Heart right ventricle (tissue), 16 donors: ENCODE results near the gene CROT. TPM values are rescaled to one million over a fixed set of nuclear protein-coding genes. Genes with fewer than 3 reads are reported as not detected.
"Not testable (repeated sequence)": the region's sequence is repeated elsewhere in the genome, so short reads cannot be mapped to it uniquely, and the experiment has no call there.

Source experiments
- ATAC-seq, 8 donors: fragments of 200-7000 bp; cut with Tn5 transposase; one replicate each; pipeline ENCODE4 v1.9.1; 2020; ENCODE audit warnings: mild to moderate bottlenecking in 8 of 8, moderate library complexity in 8 of 8, moderate number of reproducible peaks in 1 of 8
- DNase-seq, 2 donors: peaks; one replicate each; pipeline ENCODE4 v3.0.0-alpha.2; 2020
- H3K27ac ChIP-seq, 10 donors: fragments of 200-600 bp; sonication (generic) in 2 of 10; one replicate each; pipeline versions ENCODE4 v1.5.0 to v1.8.0; 2020 to 2022; ENCODE audit warnings: mild to moderate bottlenecking in 3 of 10
- H3K27me3 ChIP-seq, 7 donors: fragments of 200-600 bp; one replicate each; pipeline ENCODE4 v1.8.0; 2021 to 2022; ENCODE audit warnings: mild to moderate bottlenecking in 2 of 7
- H3K36me3 ChIP-seq, 9 donors: fragments of 200-600 bp; sonication (generic) in 1 of 9; one replicate each; pipeline versions ENCODE4 v1.5.0 to v1.8.0; 2020 to 2022; ENCODE audit warnings: mild to moderate bottlenecking in 2 of 9
- H3K4me1 ChIP-seq, 9 donors: fragments of 200-600 bp; sonication (generic) in 1 of 9; one replicate each; pipeline versions ENCODE4 v1.5.0 to v1.8.0; 2020 to 2022; ENCODE audit warnings: mild to moderate bottlenecking in 4 of 9
- H3K4me3 ChIP-seq, 10 donors: fragments of 200-600 bp; sonication (generic) in 2 of 10; one replicate each; pipeline versions ENCODE4 v1.5.0 to v1.8.0; 2020 to 2022; ENCODE audit warnings: mild to moderate bottlenecking in 7 of 10, moderate library complexity in 2 of 10
- H3K9me3 ChIP-seq, 11 donors: fragments of 200-600 bp in 10 of 11; sonication (generic) in 2 of 11; one replicate each; pipeline versions ENCODE4 v1.5.0 to v1.8.0; 2013 to 2022; ENCODE audit warnings: mild to moderate bottlenecking in 2 of 11, control low read depth in 1 of 11, moderate library complexity in 1 of 11
- WGBS, 2 donors: extraction: QIAGEN DNeasy Blood & Tissue Kit; methylation state at CpG; one replicate each; pipeline ENCODE4 v1.1.7; 2013; ENCODE audit warnings: inconsistent platforms in 1 of 2; 5-methylcytosine and 5-hydroxymethylcytosine counted together
- intact Hi-C, 10 donors: fragments of 100-400 bp; cut with DNase I; formaldehyde crosslinking; loops; one replicate each; pipeline versions ENCODE4 v1.11.1 to v1.14.2; 2022
- polyA plus RNA-seq, 2 donors: library from polyadenylated mRNA; stranded (reverse); fragments of 200-250 nt; gene quantifications; one replicate each; pipeline ENCODE4 v1.2.3, GENCODE V29; 2013
- total RNA-seq, 10 donors: library from RNA; stranded (reverse); fragmentation: NEBNext Ultra II Directional in 3 of 10; extraction: Animal tissue kit (Norgen Biotek cat#: 25700) in 3 of 10; gene quantifications; one replicate each; pipeline versions ENCODE4 v1.2.1 to v1.2.4, GENCODE V29; 2021 to 2023
- TF ChIP-seq, protein P1 (sequence below), 9 donors: fragments of 200-600 bp; sonication (generic) in 2 of 9; IDR thresholded peaks; one replicate each; pipeline versions ENCODE4 v1.5.0 to v1.8.0; 2021 to 2022; ENCODE audit warnings: antibody characterized with exemption in 9 of 9, mild to moderate bottlenecking in 5 of 9, moderate library complexity in 1 of 9
- donor health status: Arrhythmogenic right ventricular cardiomyopathy.
- donor health status: ischemic (EF 13 %, LVEDD 7.1; RV severe dilation, severe dysfunction).
- donor health status: healthy with polysubstance abuse.
- donor health status: DM: no; HTN: yes; CAD: no.
- donor health status: DM: no; HTN: no; CAD: no.
- donor health status: ischemic (EF 25% LVEDD 6.9; RV normal size, moderate dysfunction).
- donor health status: ischemic (EF 25% LVEDD 5.7; RV mildly dilated, moderate dysfunction).
- donor health status: healthy.
- donor health status: DM: yes; HTN: yes; CAD: no.
- donor health status: Ischemic cardiomyopathy.
- donor health status: ischemic (EF 35%, LVEDD 5.7; RV mildly dilated, moderate dysfunction).
- donor health status: nonischemic (EF 11% LVEDD 7.7; RV severe dilation, severe dysfunction).
- donor health status: DM: yes; HTN: yes; CAD: no.
- donor health status: PGD.
- donor health status: ischemic (EF 29% LVEDD 5.4; RV normal size, mild dysfunction).
- donor health status: nonischemic (EF 23%, LVEDD 6.1; RV moderate dilation, normal function).

Gene CROT
- total and polyA plus RNA-seq, 12 donors, result 4.3 to 10.6 (median 7.1) TPM

- peak overlapping the region in 4 of 10 donors; percentile 10 to 43 (median 34) for H3K4me3 ChIP-seq
- 13 to 44% methylated on average over 1 of the region's 1 CpG for WGBS, 2 donors
- DNase-seq (no peak), ATAC-seq (no peak)
- H3K9me3 ChIP-seq, result peaks cover 0 to 28% (median 0%) of the 10 kb centered on the region in 11 donors
- H3K36me3 ChIP-seq, result peaks cover 0 to 7% (median 0%) of the 10 kb centered on the region in 9 donors
- intact Hi-C loops, result loop anchor here in 1 of 10 donors (10.0 kb wide), 1 partner anchor 186 kb away; no protein-coding TSS in a partner anchor
- peak overlapping the region in 4 of 10 donors; percentile 11 to 75 (median 58) for H3K27ac ChIP-seq
- peaks cover 0 to 5% (median 0%) of the 10 kb centered on the region in 7 donors for H3K27me3 ChIP-seq
- H3K4me1 ChIP-seq, result peaks cover 0 to 4% (median 0%) of the 10 kb centered on the region in 9 donors
- TF ChIP-seq, protein P1, sequence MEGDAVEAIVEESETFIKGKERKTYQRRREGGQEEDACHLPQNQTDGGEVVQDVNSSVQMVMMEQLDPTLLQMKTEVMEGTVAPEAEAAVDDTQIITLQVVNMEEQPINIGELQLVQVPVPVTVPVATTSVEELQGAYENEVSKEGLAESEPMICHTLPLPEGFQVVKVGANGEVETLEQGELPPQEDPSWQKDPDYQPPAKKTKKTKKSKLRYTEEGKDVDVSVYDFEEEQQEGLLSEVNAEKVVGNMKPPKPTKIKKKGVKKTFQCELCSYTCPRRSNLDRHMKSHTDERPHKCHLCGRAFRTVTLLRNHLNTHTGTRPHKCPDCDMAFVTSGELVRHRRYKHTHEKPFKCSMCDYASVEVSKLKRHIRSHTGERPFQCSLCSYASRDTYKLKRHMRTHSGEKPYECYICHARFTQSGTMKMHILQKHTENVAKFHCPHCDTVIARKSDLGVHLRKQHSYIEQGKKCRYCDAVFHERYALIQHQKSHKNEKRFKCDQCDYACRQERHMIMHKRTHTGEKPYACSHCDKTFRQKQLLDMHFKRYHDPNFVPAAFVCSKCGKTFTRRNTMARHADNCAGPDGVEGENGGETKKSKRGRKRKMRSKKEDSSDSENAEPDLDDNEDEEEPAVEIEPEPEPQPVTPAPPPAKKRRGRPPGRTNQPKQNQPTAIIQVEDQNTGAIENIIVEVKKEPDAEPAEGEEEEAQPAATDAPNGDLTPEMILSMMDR (IDR thresholded peaks at IDR 0.05), result no peak
Measured at GRCh38 chr7:87318741-87319140, 26.7 kb upstream of the CROT start.

DNA sequence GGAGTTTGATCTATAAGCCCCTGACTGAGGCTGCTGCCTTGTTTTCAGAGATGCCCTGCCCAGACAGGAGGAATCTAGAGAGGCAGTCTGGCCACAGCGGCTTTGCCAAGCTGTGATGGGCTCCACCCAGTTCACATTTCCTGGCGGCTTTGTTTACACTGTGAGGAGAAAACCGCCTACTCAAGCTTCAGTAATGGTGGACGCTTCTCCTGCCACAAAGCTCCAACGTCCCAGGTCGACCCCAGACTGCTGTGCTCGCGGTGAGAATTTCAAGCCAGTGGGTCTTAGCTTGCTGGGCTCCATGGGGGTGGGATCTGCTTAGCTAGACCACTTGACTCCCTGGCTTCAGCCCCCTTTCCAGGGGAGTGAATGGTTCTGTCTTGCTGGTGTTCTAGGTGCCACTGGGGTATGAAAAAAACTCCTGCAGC, 26.3 kb upstream of the CROT start:
- peak overlapping the region in 6 of 10 donors; percentile 11 to 75 (median 43) for H3K27ac ChIP-seq
- ATAC-seq, result peak in 2 of 8 donors; percentile 59 to 62
- intact Hi-C loops, result loop anchor here in 1 of 10 donors (10.0 kb wide), 1 partner anchor 186 kb away; no protein-coding TSS in a partner anchor
- peaks cover 0 to 12% (median 0%) of the 10 kb centered on the region in 9 donors for H3K36me3 ChIP-seq
- peaks cover 0 to 28% (median 0%) of the 10 kb centered on the region in 11 donors for H3K9me3 ChIP-seq
- WGBS, 2 donors, result 64 to 78% methylated on average over 8 of the region's 8 CpGs
- H3K27me3 ChIP-seq, H3K4me1 ChIP-seq, DNase-seq: not testable (repeated sequence)
- H3K4me3 ChIP-seq, result peak overlapping the region in 6 of 10 donors; percentile 10 to 43 (median 28)

GRCh38 chr7:87322912-87323311, 22.6 kb upstream of the CROT start:
- H3K27ac ChIP-seq, result no peak overlapping the region
- no peak overlapping the region for H3K4me3 ChIP-seq
- DNase-seq, result no peak
- intact Hi-C loops, result no loop called here
- H3K4me1 ChIP-seq, result peaks cover 0 to 4% (median 0%) of the 10 kb centered on the region in 9 donors
- peaks cover 1 to 63% (median 22%) of the 10 kb centered on the region in 11 donors for H3K9me3 ChIP-seq
- H3K36me3 ChIP-seq, result peaks cover 0 to 34% (median 8%) of the 10 kb centered on the region in 9 donors
- TF ChIP-seq, protein P1 (IDR thresholded peaks at IDR 0.05), result no peak
- 88 to 100% methylated on average over 1 of the region's 1 CpG for WGBS, 2 donors
- H3K27me3 ChIP-seq, result peaks cover 0 to 4% (median 0%) of the 10 kb centered on the region in 7 donors
- no peak for ATAC-seq

GRCh38 chr7:87325576-87326370, 19.7 kb upstream of the CROT start:
- Histone ChIP-seq H3K36me3 (peaks cover 0 to 54% (median 8%) of the 10 kb centered on the region in 9 donors), H3K9me3 (peaks cover 3 to 87% (median 38%) of the 10 kb centered on the region in 11 donors), H3K4me3 (no peak overlapping the region), H3K27me3 (no peaks in the 10 kb centered on the region), H3K4me1 (no peaks in the 10 kb centered on the region), H3K27ac (no peak overlapping the region)
- intact Hi-C loops, result no loop called here
- no peak for ATAC-seq
- 95 to 96% methylated on average over 2 of the region's 2 CpGs for WGBS, 2 donors
- no peak for DNase-seq
- TF ChIP-seq, protein P1 (IDR thresholded peaks at IDR 0.05), result no peak
